Stimulated activated CD4-positive, alpha-beta T cell treated with anti-CD3 and anti-CD28 coated beads, Interleukin-12 subunit alpha, Interleukin-12 subunit beta, amount 100 ng/mL, for 4 hours (primary cell): ENCODE results near the gene OR5D13.

Experiments used
- DNase-seq: peaks from one replicate; pipeline ENCODE4 v3.0.0-alpha.2; 2020

Gene OR5D13

DNA sequence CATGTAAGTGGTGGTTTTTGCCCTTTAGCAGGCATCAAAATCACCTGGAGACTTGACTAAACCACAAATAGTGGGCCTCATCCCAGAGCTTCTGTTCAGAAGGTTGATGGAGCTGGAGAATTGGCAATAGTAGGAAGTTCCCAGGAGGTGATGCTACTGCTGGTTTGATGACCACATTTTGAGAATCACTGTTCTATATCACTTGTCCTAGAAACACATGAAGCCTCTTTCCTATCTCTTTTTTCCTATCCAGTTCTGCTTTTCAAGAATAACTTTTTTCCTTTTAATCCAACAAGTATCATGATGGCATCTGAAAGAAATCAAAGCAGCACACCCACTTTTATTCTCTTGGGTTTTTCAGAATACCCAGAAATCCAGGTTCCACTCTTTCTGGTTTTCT is at the start of gene OR5D13:
TSS of gene OR5D13 (plus strand) at position 301 of the 400 bp plus-strand sequence. CDS start at position 301, 0 bp downstream.
- DNase-seq, result no peak

DNA sequence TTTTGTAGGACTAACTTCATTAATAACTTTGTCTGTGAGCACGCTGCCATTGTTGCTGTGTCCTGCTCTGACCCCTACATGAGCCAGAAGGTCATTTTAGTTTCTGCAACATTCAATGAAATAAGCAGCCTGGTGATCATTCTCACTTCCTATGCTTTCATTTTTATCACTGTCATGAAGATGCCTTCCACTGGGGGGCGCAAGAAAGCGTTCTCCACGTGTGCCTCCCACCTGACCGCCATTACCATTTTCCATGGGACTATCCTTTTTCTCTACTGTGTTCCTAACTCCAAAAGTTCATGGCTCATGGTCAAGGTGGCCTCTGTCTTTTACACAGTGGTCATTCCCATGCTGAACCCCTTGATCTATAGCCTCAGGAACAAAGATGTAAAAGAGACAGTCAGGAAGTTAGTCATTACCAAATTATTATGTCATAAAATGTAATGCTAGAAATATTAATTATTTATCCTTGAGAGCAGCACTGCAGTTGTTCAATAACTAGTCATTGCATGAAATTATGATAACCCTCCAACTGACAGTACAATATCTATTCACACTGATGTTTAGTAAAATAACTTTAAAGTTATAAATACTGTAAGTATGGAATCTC is 46.4 kb upstream of the OR5D13 start:
- DNase-seq, result no peak

DNA sequence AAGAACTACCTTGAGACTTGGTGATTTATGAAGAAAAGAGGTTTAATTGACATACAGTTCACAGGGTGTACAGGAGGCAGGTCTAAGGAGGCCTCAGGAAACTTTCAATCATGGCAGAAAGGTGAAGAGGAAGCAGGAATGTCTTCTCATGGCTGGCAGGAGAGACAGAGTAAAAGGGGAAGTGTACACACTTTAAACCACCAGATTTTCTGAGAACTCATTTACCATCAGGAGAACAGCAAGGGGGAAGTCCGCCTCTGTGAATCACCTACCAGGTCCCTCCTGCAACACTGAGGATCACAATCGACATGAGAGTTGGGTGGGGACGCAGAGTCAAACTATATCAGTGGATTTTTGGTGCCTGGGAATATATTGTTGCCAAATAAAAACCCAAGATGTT is 40.3 kb upstream of the OR5D13 start:
- DNase-seq, result no peak

DNA sequence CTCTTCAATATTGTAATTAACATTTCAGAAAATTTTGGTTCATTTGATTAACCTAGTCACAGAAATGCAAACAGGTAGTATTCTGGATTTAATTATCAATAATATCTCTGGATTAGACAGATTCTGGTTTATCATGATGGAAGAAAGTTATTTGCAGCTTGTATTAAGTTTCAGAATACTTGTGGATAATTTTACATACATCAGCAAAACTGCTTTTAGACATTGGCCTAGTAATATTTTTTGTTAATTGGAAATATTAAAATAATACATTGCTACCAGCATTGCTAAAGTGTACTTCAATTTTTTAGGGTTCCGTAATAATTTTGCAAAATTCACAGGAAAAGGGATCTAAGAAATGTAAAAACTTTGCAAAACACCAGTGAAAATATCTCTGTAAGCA is 18.4 kb downstream of the OR5D13 start:
- DNase-seq, result no peak

GRCh38 chr11:55793321-55793720 is 20.1 kb downstream of the OR5D13 start:
- no peak for DNase-seq

- DNase-seq, result no peak
Measured at GRCh38 chr11:55795256-55795655, 22.0 kb downstream of the OR5D13 start, which contains the start of gene OR5D14. Gene OR5D14 (plus strand): TSS chr11:55795556. CDS start chr11:55795556, 0 bp downstream.

DNA sequence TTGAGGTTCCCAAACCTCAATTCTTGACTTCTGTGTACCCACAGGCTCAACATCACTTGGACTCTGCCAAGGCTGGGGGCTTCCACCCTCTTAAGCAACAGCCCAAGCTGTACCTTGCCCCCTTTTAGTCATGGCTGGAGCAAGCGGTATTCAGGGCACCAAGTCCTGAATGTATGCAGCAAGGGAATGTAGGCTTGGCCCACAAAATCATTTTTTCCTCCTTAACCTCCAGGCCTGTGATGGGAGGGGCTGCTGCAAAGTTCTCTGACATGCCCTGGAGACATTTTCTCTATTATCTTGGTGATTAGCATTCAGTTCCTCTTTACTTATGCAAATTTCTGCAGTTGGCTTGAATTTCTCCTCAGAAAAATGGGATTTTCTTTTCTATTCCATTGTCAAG is 33.0 kb downstream of the OR5D13 start:
- DNase-seq, result no peak

GRCh38 chr11:55811067-55811466 is 37.8 kb downstream of the OR5D13 start, which contains the start of gene OR5L1:
Gene OR5L1 (plus strand): TSS chr11:55811367. CDS start chr11:55811467, 100 bp downstream.
- DNase-seq, result no peak

DNA sequence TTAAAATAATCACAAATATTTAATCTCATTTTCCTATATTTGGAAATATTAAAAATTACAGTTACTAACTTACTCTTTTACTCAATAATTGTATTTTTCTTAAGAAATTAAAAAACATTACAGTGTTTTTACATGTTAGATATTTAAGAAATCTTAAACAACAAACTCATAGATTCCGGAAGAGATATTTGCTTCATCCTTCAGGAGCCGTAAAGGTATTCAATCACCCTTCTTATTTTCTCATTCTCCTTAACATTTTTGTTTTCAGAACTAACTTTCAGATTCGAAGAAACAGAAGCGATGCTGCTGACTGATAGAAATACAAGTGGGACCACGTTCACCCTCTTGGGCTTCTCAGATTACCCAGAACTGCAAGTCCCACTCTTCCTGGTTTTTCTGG is 46.1 kb downstream of the OR5D13 start, which contains the start of gene OR5D18:
TSS of gene OR5D18 (plus strand) at position 301 of the 400 bp plus-strand sequence. CDS start at position 301, 0 bp downstream.
- no peak for DNase-seq
